Ramos (cell line): ENCODE data around the gene SLAMF8.

ENCODE experiments used
- in situ Hi-C: fragments of 300-500 bp; cut with MboI; formaldehyde crosslinking; loops from one replicate; pipeline ENCODE4 v1.14.3; 2022; ENCODE audit warnings: low sequenced_read_pairs; ENCODE audit not compliant: unreplicated experiment

Gene SLAMF8

GRCh38 chr1:159843459-159843858 is 16.8 kb downstream of the SLAMF8 start:
- in situ Hi-C loops = no loop called here

- in situ Hi-C loops = no loop called here
Observed at GRCh38 chr1:159845751-159846629, 19.3 kb downstream of the SLAMF8 start.

GRCh38 chr1:159847231-159847630 is 20.6 kb downstream of the SLAMF8 start:
- in situ Hi-C loops = no loop called here

- in situ Hi-C loops = no loop called here
Observed at GRCh38 chr1:159848326-159848725, 21.7 kb downstream of the SLAMF8 start.

GRCh38 chr1:159849626-159850366 is 23.1 kb downstream of the SLAMF8 start:
- in situ Hi-C loops = no loop called here

- in situ Hi-C loops = no loop called here
Observed at GRCh38 chr1:159851407-159851806, 24.7 kb downstream of the SLAMF8 start.

- in situ Hi-C loops = no loop called here
Observed at GRCh38 chr1:159853417-159854115, 26.9 kb downstream of the SLAMF8 start.

- in situ Hi-C loops = no loop called here
Observed at GRCh38 chr1:159854116-159854692, 27.5 kb downstream of the SLAMF8 start.

GRCh38 chr1:159854693-159855192 is 28.1 kb downstream of the SLAMF8 start:
- in situ Hi-C loops = no loop called here

- in situ Hi-C loops = no loop called here
Observed at GRCh38 chr1:159855709-159856108, 29.0 kb downstream of the SLAMF8 start.

- in situ Hi-C loops = no loop called here
Observed at GRCh38 chr1:159856576-159856975, 29.9 kb downstream of the SLAMF8 start.

- in situ Hi-C loops = no loop called here
Observed at GRCh38 chr1:159857889-159858288, 31.2 kb downstream of the SLAMF8 start.

GRCh38 chr1:159859767-159860322 is 33.2 kb downstream of the SLAMF8 start:
- in situ Hi-C loops = no loop called here

- in situ Hi-C loops = no loop called here
Observed at GRCh38 chr1:159860456-159860855, 33.8 kb downstream of the SLAMF8 start.

GRCh38 chr1:159861218-159861617 is 34.5 kb downstream of the SLAMF8 start:
- in situ Hi-C loops = no loop called here

GRCh38 chr1:159862031-159862430 is 35.4 kb downstream of the SLAMF8 start:
- in situ Hi-C loops = no loop called here

- in situ Hi-C loops = no loop called here
Observed at GRCh38 chr1:159862557-159862956, 35.9 kb downstream of the SLAMF8 start, which contains the start of gene VSIG8. Gene VSIG8 (minus strand): TSS chr1:159862657. CDS start chr1:159862521, 136 bp downstream.

- in situ Hi-C loops = no loop called here
Observed at GRCh38 chr1:159864262-159864661, 37.6 kb downstream of the SLAMF8 start.

- in situ Hi-C loops = no loop called here
Observed at GRCh38 chr1:159866066-159866465, 39.4 kb downstream of the SLAMF8 start.
